HepG2 (cell line): ENCODE data around the gene TSGA10. TPM values are rescaled to one million over a fixed set of nuclear protein-coding genes. Genes with fewer than 3 reads are reported as not detected.

Source experiments
- ARID5B ChIP-seq: IDR thresholded peaks from 2 replicates; pipeline ENCODE4 v1.4.0; 2020; ENCODE audit warnings: mild to moderate bottlenecking, missing genetic modification reagents
- ATF5 ChIP-seq: sonication (generic); formaldehyde crosslinking; IDR thresholded peaks from 2 replicates; pipeline ENCODE4 v1.4.0; 2020; ENCODE audit warnings: mild to moderate bottlenecking, low read depth, missing genetic modification reagents
- CSRNP1 ChIP-seq: sonication (generic); formaldehyde crosslinking; IDR thresholded peaks from 2 replicates; pipeline ENCODE4 v1.8.1; 2023; ENCODE audit warnings: mild to moderate bottlenecking, missing genetic modification reagents
- E2F5 ChIP-seq: sonication (generic); formaldehyde crosslinking; conservative IDR thresholded peaks from 2 replicates; pipeline ENCODE4 v1.4.0; 2020; ENCODE audit warnings: missing genetic modification reagents
- FOXM1 ChIP-seq: sonication (generic); formaldehyde crosslinking; IDR thresholded peaks from 2 replicates; pipeline ENCODE4 v1.5.0; 2020; ENCODE audit warnings: missing genetic modification reagents
- PLSCR1 ChIP-seq: sonication (generic); formaldehyde crosslinking; IDR thresholded peaks from 2 replicates; pipeline ENCODE4 v1.5.0; 2020; ENCODE audit warnings: missing genetic modification reagents, mild to moderate bottlenecking, borderline replicate concordance
- TP53 ChIP-seq: sonication (generic); formaldehyde crosslinking; conservative IDR thresholded peaks from 2 replicates; pipeline ENCODE4 v1.4.0; 2020; ENCODE audit warnings: missing genetic modification reagents
- ZBTB39 ChIP-seq: sonication (generic); formaldehyde crosslinking; IDR thresholded peaks from 2 replicates; pipeline ENCODE4 v1.5.0; 2020; ENCODE audit warnings: missing genetic modification reagents
- ZFP36L2 ChIP-seq: sonication (generic); formaldehyde crosslinking; IDR thresholded peaks from 2 replicates; pipeline ENCODE4 v1.4.0; 2020; ENCODE audit warnings: missing genetic modification reagents
- ZNF274 ChIP-seq: sonication (generic); formaldehyde crosslinking; IDR thresholded peaks from 2 replicates; pipeline ENCODE4 v1.5.1; 2020; ENCODE audit warnings: mild to moderate bottlenecking, missing genetic modification reagents
- ZNF350 ChIP-seq: sonication (generic); formaldehyde crosslinking; IDR thresholded peaks from 2 replicates; pipeline ENCODE4 v1.4.0; 2020; ENCODE audit warnings: mild to moderate bottlenecking, low read depth, missing genetic modification reagents, borderline replicate concordance
- ZNF441 ChIP-seq: sonication (generic); formaldehyde crosslinking; IDR thresholded peaks from 2 replicates; pipeline ENCODE4 v1.7.0; 2021; ENCODE audit warnings: missing genetic modification reagents, borderline replicate concordance
- ZNF782 ChIP-seq: sonication (generic); formaldehyde crosslinking; IDR thresholded peaks from 2 replicates; pipeline ENCODE4 v1.4.0; 2020; ENCODE audit warnings: missing genetic modification reagents, mild to moderate bottlenecking, borderline replicate concordance
- ZSCAN21 ChIP-seq: sonication (generic); formaldehyde crosslinking; IDR thresholded peaks from 2 replicates; pipeline ENCODE4 v1.8.0; 2022; ENCODE audit warnings: mild to moderate bottlenecking, missing genetic modification reagents, moderate library complexity, borderline replicate concordance
- ZSCAN29 ChIP-seq: sonication (generic); formaldehyde crosslinking; conservative IDR thresholded peaks from 2 replicates; pipeline ENCODE4 v1.4.0; 2020; ENCODE audit warnings: mild to moderate bottlenecking, missing genetic modification reagents
- ZSCAN9 ChIP-seq: IDR thresholded peaks from 2 replicates; pipeline ENCODE4 v1.6.1; 2016; ENCODE audit warnings: borderline replicate concordance
- polyA plus RNA-seq, 8 experiments: library from polyadenylated mRNA; depleted of rRNA in 3 of 8; stranded (reverse) in 7 of 8; unstranded in 1 of 8; fragments of >200 nt; fragmentation: Illumina TruSeq in 4 of 8; extraction: Trizol in 4 of 8; gene quantifications; 2 replicates each; pipeline versions ENCODE4 v1.2.1 to v1.2.3, GENCODE V29; 2011 to 2016; ENCODE audit warnings: low read depth in 4 of 8, missing spikeins in 1 of 8, mixed read lengths in 1 of 8; ENCODE audit not compliant: insufficient read depth in 1 of 8
- total RNA-seq, 5 experiments: library from RNA; depleted of rRNA; stranded (reverse); fragments of >200 nt; fragmentation: Illumina TruSeq; extraction: Trizol; gene quantifications; 2 replicates each; pipeline ENCODE4 v1.2.3, GENCODE V29; 2016; ENCODE audit warnings: low read depth in 1 of 5

Gene TSGA10
- total and polyA plus RNA-seq, 2 of the 13 experiments (the other 11 are each of a cell fraction or from before 2014, with no cell fraction given), result 4.7 to 13.1 TPM

- no peak for TF ChIP-seq PLSCR1 (CRISPR knock-in tag)
- peak; percentile 69 for TF ChIP-seq ZNF782 (CRISPR knock-in tag)
- peak; percentile 100 for TF ChIP-seq ZNF441
- peak; percentile 53; the same call in 1 of the 2 replicates for TF ChIP-seq ARID5B (CRISPR knock-in tag)
- TF ChIP-seq E2F5 (CRISPR knock-in tag), result 0 out of 2 replicates have a peak, but pooled peaks have one; percentile 13
- no peak; the same call in 1 of the 2 replicates for TF ChIP-seq ZSCAN21 (CRISPR knock-in tag)
- TF ChIP-seq FOXM1, result no peak
- no peak; the same call in 1 of the 2 replicates for TF ChIP-seq CSRNP1 (CRISPR knock-in tag)
- TF ChIP-seq ATF5 (CRISPR knock-in tag), result peak; percentile 65; the same call in 1 of the 2 replicates
- TF ChIP-seq ZSCAN9, result peak; percentile 75
- peak; percentile 2 for TF ChIP-seq ZFP36L2 (CRISPR knock-in tag)
- TF ChIP-seq ZSCAN29 (CRISPR knock-in tag), result peak; percentile 91; the same call in 1 of the 2 replicates
- no peak for TF ChIP-seq TP53 (CRISPR knock-in tag)
- TF ChIP-seq ZNF274 (CRISPR knock-in tag), result peak; percentile 43; the same call in 1 of the 2 replicates
- TF ChIP-seq ZNF350 (CRISPR knock-in tag), result peak; percentile 90; the same call in 1 of the 2 replicates
- TF ChIP-seq ZBTB39, result peak; percentile 91; the same call in 1 of the 2 replicates
These were observed 13.3 kb downstream of the TSGA10 start, which contains the start of gene C2orf15 (continued) for GRCh38 chr2:99141110-99142108.
